ENCODE measurements around the gene NEK6. TPM values are rescaled to one million over a fixed set of nuclear protein-coding genes. Genes with fewer than 3 reads are reported as not detected.
A peak's percentile ranks its signal among the peaks of the same experiment; 100 is the strongest.

The NEK6 gene
- total RNA-seq, 2 donors from 2014 or later: 15.5 to 23.6 TPM

DNA sequence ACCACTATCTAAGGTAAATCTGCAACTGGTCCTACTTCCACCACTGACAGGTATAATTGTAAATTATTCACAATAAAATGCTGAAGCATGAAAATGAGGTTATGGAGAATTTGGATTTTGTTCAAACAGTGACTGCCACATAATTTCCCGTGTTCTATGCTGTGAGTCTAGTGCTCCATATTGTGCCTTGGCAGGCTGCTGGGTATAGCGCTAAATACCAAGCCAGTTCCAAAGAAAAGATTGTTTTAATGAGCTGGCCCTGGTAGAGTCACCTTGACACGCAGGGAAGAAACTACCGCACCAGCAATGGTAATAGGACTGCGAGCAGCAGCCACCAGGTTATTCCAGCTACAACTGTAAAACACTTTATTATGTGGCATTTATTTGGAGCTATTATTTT lies 127.1 kb downstream of the NEK6 start:
- TF ChIP-seq POLR2A (IDR thresholded peaks at IDR 0.05): no peak
- TF ChIP-seq, protein P1, sequence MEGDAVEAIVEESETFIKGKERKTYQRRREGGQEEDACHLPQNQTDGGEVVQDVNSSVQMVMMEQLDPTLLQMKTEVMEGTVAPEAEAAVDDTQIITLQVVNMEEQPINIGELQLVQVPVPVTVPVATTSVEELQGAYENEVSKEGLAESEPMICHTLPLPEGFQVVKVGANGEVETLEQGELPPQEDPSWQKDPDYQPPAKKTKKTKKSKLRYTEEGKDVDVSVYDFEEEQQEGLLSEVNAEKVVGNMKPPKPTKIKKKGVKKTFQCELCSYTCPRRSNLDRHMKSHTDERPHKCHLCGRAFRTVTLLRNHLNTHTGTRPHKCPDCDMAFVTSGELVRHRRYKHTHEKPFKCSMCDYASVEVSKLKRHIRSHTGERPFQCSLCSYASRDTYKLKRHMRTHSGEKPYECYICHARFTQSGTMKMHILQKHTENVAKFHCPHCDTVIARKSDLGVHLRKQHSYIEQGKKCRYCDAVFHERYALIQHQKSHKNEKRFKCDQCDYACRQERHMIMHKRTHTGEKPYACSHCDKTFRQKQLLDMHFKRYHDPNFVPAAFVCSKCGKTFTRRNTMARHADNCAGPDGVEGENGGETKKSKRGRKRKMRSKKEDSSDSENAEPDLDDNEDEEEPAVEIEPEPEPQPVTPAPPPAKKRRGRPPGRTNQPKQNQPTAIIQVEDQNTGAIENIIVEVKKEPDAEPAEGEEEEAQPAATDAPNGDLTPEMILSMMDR (IDR thresholded peaks at IDR 0.05): no peak
- H3K27me3 ChIP-seq: no peaks in the 10 kb centered on the region
- intact Hi-C loops (cut with DNase I): no loop called here
- peak overlapping the region in 1 of 4 donors; percentile 9 for H3K27ac ChIP-seq
- peak in 1 of 4 donors; percentile 17 for DNase-seq
- H3K36me3 ChIP-seq (replicated peaks in 1 of 2; ENCODE audit: insufficient read depth in 1 of 2, low read depth in 2 of 2): no peaks in the 10 kb centered on the region
- H3K4me1 ChIP-seq: peaks cover 51% of the 10 kb centered on the region
- no peak for ATAC-seq
- no peak overlapping the region for H3K4me3 ChIP-seq
- H3K9me3 ChIP-seq: no peaks in the 10 kb centered on the region
- 34 to 45% methylated on average over 5 of the region's 5 CpGs for WGBS, 2 donors

DNA sequence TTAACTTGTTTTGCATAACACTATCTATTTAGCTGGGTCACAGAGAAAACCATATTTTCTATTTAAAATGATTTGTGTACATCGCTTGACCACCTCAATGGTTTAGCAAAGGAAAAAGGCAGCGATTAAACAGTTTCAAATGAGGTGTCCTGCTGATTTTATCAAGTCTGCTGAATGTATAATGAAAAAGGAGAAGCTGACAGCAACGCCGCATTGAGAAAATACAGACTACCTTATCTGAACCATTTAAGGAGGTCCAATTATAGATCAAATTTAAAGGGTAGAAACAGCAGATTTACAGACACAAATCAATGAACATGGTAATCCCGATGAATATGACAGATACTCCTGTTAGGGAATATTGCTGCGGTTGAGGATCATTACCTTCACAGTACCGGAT lies 127.9 kb downstream of the NEK6 start:
- WGBS, 2 donors: 77 to 83% methylated on average over 7 of the region's 7 CpGs
- no peaks in the 10 kb centered on the region for H3K27me3 ChIP-seq
- no peak for ATAC-seq
- peaks cover 57% of the 10 kb centered on the region for H3K4me1 ChIP-seq
- TF ChIP-seq, protein P1 (IDR thresholded peaks at IDR 0.05): no peak
- TF ChIP-seq POLR2A (IDR thresholded peaks at IDR 0.05): no peak
- no peak overlapping the region for H3K27ac ChIP-seq
- H3K4me3 ChIP-seq: no peak overlapping the region
- no peaks in the 10 kb centered on the region for H3K9me3 ChIP-seq
- no peaks in the 10 kb centered on the region for H3K36me3 ChIP-seq (replicated peaks in 1 of 2; ENCODE audit: insufficient read depth in 1 of 2, low read depth in 2 of 2)
- intact Hi-C loops (cut with DNase I): no loop called here
- no peak for DNase-seq

DNA sequence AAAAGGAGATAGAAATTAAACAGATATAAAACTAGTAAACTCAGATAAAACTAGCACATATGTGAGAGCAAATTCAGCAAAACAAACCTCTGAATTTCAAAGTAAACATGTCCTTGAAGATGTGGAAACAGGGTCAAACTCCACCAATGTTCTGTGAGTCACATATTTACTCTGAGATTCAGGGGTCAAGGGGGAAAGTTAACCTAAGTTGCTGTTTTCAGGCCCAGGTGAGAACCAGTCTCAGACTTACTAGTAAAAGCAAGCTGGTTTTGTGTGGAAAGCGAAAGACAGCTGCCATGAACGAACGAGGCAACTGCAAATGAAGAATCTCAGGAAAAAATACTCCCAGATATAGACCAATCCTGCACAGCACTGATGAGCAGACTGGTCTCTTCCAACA lies 128.5 kb downstream of the NEK6 start:
- H3K36me3 ChIP-seq (replicated peaks in 1 of 2; ENCODE audit: insufficient read depth in 1 of 2, low read depth in 2 of 2): no peaks in the 10 kb centered on the region
- no peak for TF ChIP-seq POLR2A (IDR thresholded peaks at IDR 0.05)
- TF ChIP-seq, protein P1 (IDR thresholded peaks at IDR 0.05): no peak
- DNase-seq (no peak), ATAC-seq (no peak)
- H3K4me1 ChIP-seq: peaks cover 63% of the 10 kb centered on the region
- intact Hi-C loops (cut with DNase I): no loop called here
- no peaks in the 10 kb centered on the region for H3K9me3 ChIP-seq
- 52 to 61% methylated on average over 3 of the region's 3 CpGs for WGBS, 2 donors
- no peaks in the 10 kb centered on the region for H3K27me3 ChIP-seq
- peak overlapping the region in 1 of 4 donors; percentile 15 for H3K27ac ChIP-seq
- H3K4me3 ChIP-seq: no peak overlapping the region

DNA sequence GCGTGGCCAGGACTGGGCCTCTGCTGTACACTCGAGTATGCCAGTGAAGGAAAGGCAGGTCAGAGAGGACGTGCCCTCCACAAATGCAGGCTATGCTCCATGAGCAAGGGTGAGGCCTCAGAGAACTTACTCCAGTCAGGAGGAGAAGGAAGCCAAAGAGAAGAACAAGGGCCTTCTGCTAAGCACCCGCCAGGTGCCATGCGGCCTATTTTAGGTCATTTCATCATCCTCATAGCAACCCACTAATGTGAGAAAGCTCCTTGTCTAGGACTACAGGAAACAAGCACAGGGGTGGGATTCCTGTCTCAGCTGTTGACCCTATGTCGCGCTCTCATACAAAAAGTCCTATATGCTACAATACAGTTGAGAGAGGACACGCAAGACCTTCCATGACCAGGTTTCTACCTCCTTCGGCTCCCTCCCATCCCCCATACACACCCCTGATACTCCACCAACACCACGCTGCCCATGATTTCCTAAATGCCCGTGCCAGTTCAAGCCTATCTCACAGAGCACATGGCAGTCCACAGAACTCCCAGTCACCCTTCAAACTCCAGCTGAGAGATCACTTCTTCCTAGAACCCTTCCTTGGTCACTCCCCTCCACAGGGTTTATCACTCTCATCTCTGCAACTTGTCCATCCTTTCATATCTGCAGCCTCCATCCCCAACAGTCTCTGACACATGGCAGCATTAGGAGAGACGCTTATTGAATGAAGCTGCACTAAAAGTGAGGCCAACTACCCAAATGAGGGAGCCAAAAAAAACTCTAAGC lies 130.7 kb downstream of the NEK6 start:
- no peaks in the 10 kb centered on the region for H3K27me3 ChIP-seq
- H3K27ac ChIP-seq: no peak overlapping the region
- peaks cover 84% of the 10 kb centered on the region for H3K4me1 ChIP-seq
- TF ChIP-seq, protein P1 (IDR thresholded peaks at IDR 0.05): no peak
- TF ChIP-seq POLR2A (IDR thresholded peaks at IDR 0.05): no peak
- no peaks in the 10 kb centered on the region for H3K9me3 ChIP-seq
- no peaks in the 10 kb centered on the region for H3K36me3 ChIP-seq (replicated peaks in 1 of 2; ENCODE audit: insufficient read depth in 1 of 2, low read depth in 2 of 2)
- DNase-seq (no peak), ATAC-seq (no peak)
- 81 to 94% methylated on average over 12 of the region's 12 CpGs for WGBS, 2 donors
- intact Hi-C loops (cut with DNase I): no loop called here
- no peak overlapping the region for H3K4me3 ChIP-seq

Measured in body of pancreas (tissue), 4 donors.